Smooth muscle cell (in vitro differentiated cells): ENCODE results near the gene TPRKB. TPM values are rescaled to one million over a fixed set of nuclear protein-coding genes. Genes with fewer than 3 reads are reported as not detected.
"Not testable (repeated sequence)": the region's sequence is repeated elsewhere in the genome, so short reads cannot be mapped to it uniquely, and the experiment has no call there.

Source experiments
- DNase-seq: peaks from one replicate; lab custom pipeline; 2025; ENCODE audit not compliant: unreplicated experiment; lab: John Stamatoyannopoulos, UW
- H2AFZ ChIP-seq: fragments of 200-600 bp; sonication (generic); 2 replicates; pipeline ENCODE4 v1.6.0; 2016; ENCODE audit warnings: antibody characterized with exemption, low read depth, mild to moderate bottlenecking
- H3F3A ChIP-seq: fragments of 200-600 bp; sonication (generic); 2 replicates; pipeline ENCODE4 v1.6.0; 2017; ENCODE audit warnings: antibody characterized with exemption, low read depth
- H3K27ac ChIP-seq: fragments of 200-600 bp; sonication (generic); 2 replicates; pipeline ENCODE4 v1.5.1; 2016; ENCODE audit warnings: low read depth, mild to moderate bottlenecking
- H3K27me3 ChIP-seq: fragments of 200-600 bp; sonication (generic); 2 replicates; pipeline ENCODE4 v1.6.1; 2016; ENCODE audit warnings: low read depth, mild to moderate bottlenecking
- H3K36me3 ChIP-seq: fragments of 200-600 bp; sonication (generic); 2 replicates; pipeline ENCODE4 v1.5.1; 2016; ENCODE audit warnings: low read depth
- H3K4me1 ChIP-seq: fragments of 200-600 bp; sonication (generic); 2 replicates; pipeline ENCODE4 v1.5.1; 2016; ENCODE audit warnings: low read depth
- H3K4me2 ChIP-seq: fragments of 200-600 bp; sonication (generic); 2 replicates; pipeline ENCODE4 v1.6.0; 2016; ENCODE audit warnings: mild to moderate bottlenecking
- H3K4me3 ChIP-seq: fragments of 200-600 bp; sonication (generic); 2 replicates; pipeline ENCODE4 v1.5.1; 2016; ENCODE audit warnings: mild to moderate bottlenecking
- H3K79me2 ChIP-seq: fragments of 200-600 bp; sonication (generic); 2 replicates; pipeline ENCODE4 v1.6.0; 2016; ENCODE audit warnings: low read depth, mild to moderate bottlenecking
- H3K9ac ChIP-seq: fragments of 200-600 bp; sonication (generic); 2 replicates; pipeline ENCODE4 v1.6.0; 2016; ENCODE audit warnings: low read depth
- H3K9me3 ChIP-seq: fragments of 200-600 bp; sonication (generic); replicated peaks from 2 replicates; pipeline ENCODE4 v1.5.1; 2016; ENCODE audit warnings: low read depth
- H4K20me1 ChIP-seq: fragments of 200-600 bp; sonication (generic); 2 replicates; pipeline ENCODE4 v1.6.0; 2016; ENCODE audit warnings: low read depth
- WGBS: methylation state at CpG from one replicate; pipeline ENCODE4 v1.1.7; 2016; ENCODE audit warnings: low lambda C conversion rate; 5-methylcytosine and 5-hydroxymethylcytosine counted together
- polyA plus RNA-seq: library from polyadenylated mRNA; unstranded; fragments of >200 nt; fragmentation: Nextera tagmentation; extraction: Ambion mirVana; gene quantifications from 2 replicates; pipeline ENCODE4 v1.2.1, GENCODE V29; 2016
- total RNA-seq: library from RNA; depleted of rRNA; stranded (reverse); fragments of >200 nt; gene quantifications from 2 replicates; pipeline ENCODE4 v1.2.3, GENCODE V29; 2014
- TF ChIP-seq, protein P1 (sequence below): fragments of 200-600 bp; sonication (generic); IDR thresholded peaks from 2 replicates; pipeline ENCODE4 v1.5.1; 2017; ENCODE audit warnings: borderline replicate concordance, mild to moderate bottlenecking, antibody characterized with exemption; ENCODE audit not compliant: insufficient read depth, poor library complexity, severe bottlenecking

The TPRKB gene
- total and polyA plus RNA-seq, 2 experiments from 2014 or later: 48.9 to 62.3 TPM

DNA sequence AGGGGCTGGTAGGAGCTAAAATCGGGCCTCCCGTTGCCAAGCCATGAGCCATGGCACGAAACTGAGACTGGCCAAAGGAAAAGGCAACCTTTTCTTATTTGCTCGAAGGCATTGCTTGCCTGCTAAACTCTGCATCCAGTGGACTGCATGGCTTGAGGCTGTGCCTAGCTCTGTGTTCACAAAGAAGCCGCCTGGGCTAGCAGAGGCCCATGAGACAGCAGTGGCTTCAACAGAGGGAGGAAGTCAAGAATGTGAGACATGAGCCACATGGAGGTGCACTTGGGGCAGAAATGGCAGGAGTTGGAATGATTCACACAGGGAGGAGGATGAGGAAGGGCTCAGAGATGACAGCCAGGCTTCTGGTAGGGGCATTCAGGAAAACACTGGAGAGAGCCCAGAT is 33.5 kb downstream of the TPRKB start:
- 84% methylated on average over 5 of the region's 5 CpGs for WGBS
- Histone ChIP-seq H3K27me3 (peaks cover 4% of the 10 kb centered on the region), H4K20me1 (no peaks in the 10 kb centered on the region), H3K4me1 (no peaks in the 10 kb centered on the region), H3F3A (no peaks in the 10 kb centered on the region), H3K4me3 (no peak overlapping the region), H2AFZ (no peak overlapping the region), H3K9ac (no peak overlapping the region), H3K79me2 (no peaks in the 10 kb centered on the region), H3K36me3 (no peaks in the 10 kb centered on the region), H3K9me3 (no peaks in the 10 kb centered on the region), H3K4me2 (no peak overlapping the region), H3K27ac (no peak overlapping the region)
- DNase-seq: no peak
- TF ChIP-seq, protein P1, sequence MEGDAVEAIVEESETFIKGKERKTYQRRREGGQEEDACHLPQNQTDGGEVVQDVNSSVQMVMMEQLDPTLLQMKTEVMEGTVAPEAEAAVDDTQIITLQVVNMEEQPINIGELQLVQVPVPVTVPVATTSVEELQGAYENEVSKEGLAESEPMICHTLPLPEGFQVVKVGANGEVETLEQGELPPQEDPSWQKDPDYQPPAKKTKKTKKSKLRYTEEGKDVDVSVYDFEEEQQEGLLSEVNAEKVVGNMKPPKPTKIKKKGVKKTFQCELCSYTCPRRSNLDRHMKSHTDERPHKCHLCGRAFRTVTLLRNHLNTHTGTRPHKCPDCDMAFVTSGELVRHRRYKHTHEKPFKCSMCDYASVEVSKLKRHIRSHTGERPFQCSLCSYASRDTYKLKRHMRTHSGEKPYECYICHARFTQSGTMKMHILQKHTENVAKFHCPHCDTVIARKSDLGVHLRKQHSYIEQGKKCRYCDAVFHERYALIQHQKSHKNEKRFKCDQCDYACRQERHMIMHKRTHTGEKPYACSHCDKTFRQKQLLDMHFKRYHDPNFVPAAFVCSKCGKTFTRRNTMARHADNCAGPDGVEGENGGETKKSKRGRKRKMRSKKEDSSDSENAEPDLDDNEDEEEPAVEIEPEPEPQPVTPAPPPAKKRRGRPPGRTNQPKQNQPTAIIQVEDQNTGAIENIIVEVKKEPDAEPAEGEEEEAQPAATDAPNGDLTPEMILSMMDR: no peak

DNA sequence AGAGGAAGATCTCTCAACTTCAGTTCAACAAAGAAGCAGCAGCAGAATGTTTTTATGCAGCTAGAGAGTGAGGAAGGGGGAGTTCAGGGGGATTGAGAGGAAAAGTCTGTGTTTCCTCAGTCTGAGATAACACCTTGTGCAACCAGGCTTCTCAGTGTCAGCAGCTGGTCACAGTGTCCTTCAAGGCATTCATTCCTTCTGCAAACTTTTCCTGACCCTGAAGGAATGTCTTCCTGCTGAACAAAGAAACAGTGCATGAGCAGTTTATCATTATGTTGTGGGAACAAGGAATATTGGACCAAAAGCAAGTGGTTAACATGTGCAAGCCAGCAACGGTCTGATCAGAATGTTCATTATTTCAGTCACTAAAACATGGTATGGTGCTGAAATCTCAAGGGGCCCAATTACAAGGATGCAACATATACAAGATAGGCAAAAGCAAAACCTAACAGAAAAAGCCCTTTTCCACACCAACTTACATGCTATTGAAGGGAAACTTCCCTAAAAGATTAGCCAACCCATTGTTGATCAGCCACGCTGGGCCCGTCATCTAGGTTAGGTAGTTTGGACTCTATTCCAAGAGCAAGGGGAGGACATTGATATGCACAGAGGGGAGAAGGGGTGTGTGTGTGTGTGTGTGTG is 34.2 kb downstream of the TPRKB start:
- not testable (repeated sequence) for H3K4me2 ChIP-seq, H3K36me3 ChIP-seq, H2AFZ ChIP-seq, H3K79me2 ChIP-seq, H3K9ac ChIP-seq, H3F3A ChIP-seq, H4K20me1 ChIP-seq, H3K4me1 ChIP-seq, DNase-seq, H3K4me3 ChIP-seq, H3K27me3 ChIP-seq, H3K9me3 ChIP-seq, H3K27ac ChIP-seq
- 92% methylated on average over 3 of the region's 3 CpGs for WGBS

DNA sequence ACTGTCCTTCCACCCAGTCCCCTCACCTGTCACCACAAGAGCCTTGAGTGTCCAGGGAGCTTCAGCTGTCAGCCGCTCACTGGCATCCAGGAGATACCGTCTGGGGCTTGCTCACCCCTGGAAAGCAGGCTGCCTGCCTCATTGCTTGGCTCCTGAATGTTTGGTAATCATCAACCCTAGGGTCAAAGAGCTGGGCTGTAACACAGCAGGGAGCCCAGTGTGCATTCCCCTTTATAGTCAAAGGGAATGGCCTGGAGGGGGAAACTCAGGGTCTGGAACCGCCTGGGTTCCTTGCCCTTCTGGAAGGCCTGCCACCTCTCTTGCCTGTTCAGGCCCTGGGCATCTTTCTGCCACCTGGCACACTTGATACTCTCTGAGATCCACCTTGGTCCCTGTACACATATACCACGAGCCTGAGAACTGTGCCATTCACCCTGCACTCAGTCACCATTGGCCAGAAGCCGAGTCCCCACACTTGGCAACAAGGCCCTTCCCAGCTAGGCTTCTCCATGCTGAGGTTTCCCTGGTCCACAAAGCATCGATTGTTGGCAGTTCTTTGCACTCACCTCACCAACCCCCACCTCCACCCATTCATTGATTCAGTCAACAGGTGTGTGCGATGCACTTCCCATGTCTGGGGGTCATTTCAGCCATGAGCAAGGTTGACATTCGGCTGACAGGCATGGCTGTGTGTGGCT is 35.0 kb downstream of the TPRKB start:
- TF ChIP-seq, protein P1: no peak
- H3K36me3 ChIP-seq: no peaks in the 10 kb centered on the region
- H3K79me2 ChIP-seq: no peaks in the 10 kb centered on the region
- no peak for DNase-seq
- H2AFZ ChIP-seq: no peak overlapping the region
- no peak overlapping the region for H3K4me3 ChIP-seq
- H3F3A ChIP-seq: no peaks in the 10 kb centered on the region
- no peak overlapping the region for H3K9ac ChIP-seq
- no peak overlapping the region for H3K27ac ChIP-seq
- H3K4me1 ChIP-seq: no peaks in the 10 kb centered on the region
- H3K27me3 ChIP-seq: peaks cover 4% of the 10 kb centered on the region
- WGBS: 90% methylated on average over 8 of the region's 8 CpGs
- no peaks in the 10 kb centered on the region for H3K9me3 ChIP-seq
- H3K4me2 ChIP-seq: no peak overlapping the region
- no peaks in the 10 kb centered on the region for H4K20me1 ChIP-seq

DNA sequence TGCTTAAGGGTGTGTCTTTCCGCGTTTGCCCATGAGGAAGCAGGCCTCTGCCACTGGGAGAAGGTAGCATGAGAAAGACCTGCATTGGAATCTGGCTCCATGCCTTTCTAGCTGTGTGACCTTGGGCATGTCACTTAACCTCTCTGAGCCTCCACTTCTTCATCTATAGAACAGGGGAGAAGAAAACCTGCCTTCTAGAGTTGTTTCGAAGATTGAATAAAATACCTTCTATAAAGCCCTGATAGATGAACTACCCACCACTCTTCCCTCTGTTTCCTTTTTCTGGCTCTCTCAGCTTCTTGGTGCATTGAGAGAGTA is 35.7 kb downstream of the TPRKB start:
- not testable (repeated sequence) for H3K4me3 ChIP-seq, DNase-seq, H4K20me1 ChIP-seq, H3K4me1 ChIP-seq, H3K79me2 ChIP-seq, H3F3A ChIP-seq, H3K4me2 ChIP-seq, H3K27me3 ChIP-seq, H3K36me3 ChIP-seq, H3K9ac ChIP-seq, H2AFZ ChIP-seq, H3K9me3 ChIP-seq, H3K27ac ChIP-seq
- 97% methylated on average over 3 of the region's 3 CpGs for WGBS
